CD4-positive, alpha-beta T cell treated with Interleukin-1 beta for 1 hour (primary cell): ENCODE measurements around the gene SSUH2.
"Not testable (repeated sequence)": the region's sequence is repeated elsewhere in the genome, so short reads cannot be mapped to it uniquely, and the experiment has no call there.

ENCODE experiments used
- DNase-seq, 2 donors: peaks; one replicate each; pipeline ENCODE4 v3.0.0-alpha.2; 2020 to 2022

SSUH2 gene

GRCh38 chr3:8644748-8645390 is at the start of gene SSUH2:
Gene SSUH2 (minus strand): TSS chr3:8644798. CDS start chr3:8644758, 40 bp downstream.
- DNase-seq: no peak

GRCh38 chr3:8691295-8691694 is 46.7 kb upstream of the SSUH2 start:
- not testable (repeated sequence) for DNase-seq

GRCh38 chr3:8684992-8685391 is 40.4 kb upstream of the SSUH2 start:
- not testable (repeated sequence) for DNase-seq

- not testable (repeated sequence) for DNase-seq
Observed at GRCh38 chr3:8682850-8683574, 38.4 kb upstream of the SSUH2 start.

- not testable (repeated sequence) for DNase-seq
Observed at GRCh38 chr3:8681881-8682538, 37.4 kb upstream of the SSUH2 start.

GRCh38 chr3:8681349-8681748 is 36.8 kb upstream of the SSUH2 start:
- no peak for DNase-seq

GRCh38 chr3:8679817-8680553 is 35.4 kb upstream of the SSUH2 start:
- DNase-seq: not testable (repeated sequence)

- no peak for DNase-seq
Observed at GRCh38 chr3:8678751-8679150, 34.2 kb upstream of the SSUH2 start.

GRCh38 chr3:8677258-8677657 is 32.7 kb upstream of the SSUH2 start:
- not testable (repeated sequence) for DNase-seq

- DNase-seq: not testable (repeated sequence)
Observed at GRCh38 chr3:8675591-8675990, 31.0 kb upstream of the SSUH2 start.

- no peak for DNase-seq
Observed at GRCh38 chr3:8673083-8673737, 28.6 kb upstream of the SSUH2 start.

- DNase-seq: no peak
Observed at GRCh38 chr3:8669019-8669418, 24.4 kb upstream of the SSUH2 start.

- DNase-seq: no peak
Observed at GRCh38 chr3:8668216-8668615, 23.6 kb upstream of the SSUH2 start.

GRCh38 chr3:8667463-8668091 is 23.0 kb upstream of the SSUH2 start:
- no peak for DNase-seq

GRCh38 chr3:8665407-8665896 is 20.9 kb upstream of the SSUH2 start:
- DNase-seq: no peak

GRCh38 chr3:8663177-8664061 is 18.8 kb upstream of the SSUH2 start:
- peak in 1 of 2 donors; percentile 27 for DNase-seq

- DNase-seq: no peak
Observed at GRCh38 chr3:8662594-8662993, 18.0 kb upstream of the SSUH2 start.

GRCh38 chr3:8660175-8661118 is 15.8 kb upstream of the SSUH2 start:
- DNase-seq: no peak

GRCh38 chr3:8659242-8659641 is 14.6 kb upstream of the SSUH2 start:
- no peak for DNase-seq
